Hippocampal formation (tissue), 2 donors: Measurements from ENCODE around the gene OR4C45.
"Not testable (repeated sequence)": the region's sequence is repeated elsewhere in the genome, so short reads cannot be mapped to it uniquely, and the experiment has no call there.

ENCODE experiments used
- DNase-seq, 2 donors: peaks; one replicate each; lab custom pipeline; 2025; lab: John Stamatoyannopoulos, UW

OR4C45 gene

GRCh38 chr11:50032574-50032973 is at the start of gene OR4C45:
Gene OR4C45 (plus strand): TSS chr11:50032874.
- DNase-seq, result no peak

- DNase-seq, result peak; percentile 14 to 37
Observed at GRCh38 chr11:49995565-49995964, 37.1 kb upstream of the OR4C45 start.

- no peak for DNase-seq
Observed at GRCh38 chr11:50030193-50030592, 2.5 kb upstream of the OR4C45 start.

- not testable (repeated sequence) for DNase-seq
Observed at GRCh38 chr11:50036239-50036638, 3.6 kb downstream of the OR4C45 start.

- DNase-seq, result no peak
Observed at GRCh38 chr11:50037251-50037650, 4.6 kb downstream of the OR4C45 start.

- DNase-seq, result no peak
Observed at GRCh38 chr11:50044647-50045046, 12.0 kb downstream of the OR4C45 start.

GRCh38 chr11:50063056-50063455 is 30.4 kb downstream of the OR4C45 start:
- DNase-seq, result not testable (repeated sequence)

GRCh38 chr11:50070389-50070788 is 37.7 kb downstream of the OR4C45 start:
- DNase-seq, result no peak

- DNase-seq, result no peak
Observed at GRCh38 chr11:50071584-50072225, 39.0 kb downstream of the OR4C45 start.

- no peak for DNase-seq
Observed at GRCh38 chr11:50072226-50073112, 39.8 kb downstream of the OR4C45 start.

GRCh38 chr11:50073113-50074105 is 40.7 kb downstream of the OR4C45 start:
- no peak for DNase-seq

- DNase-seq, result no peak
Observed at GRCh38 chr11:50074161-50074560, 41.5 kb downstream of the OR4C45 start.

- no peak for DNase-seq
Observed at GRCh38 chr11:50075856-50076255, 43.2 kb downstream of the OR4C45 start.

- no peak for DNase-seq
Observed at GRCh38 chr11:50077526-50077925, 44.9 kb downstream of the OR4C45 start.

GRCh38 chr11:50078001-50078400 is 45.3 kb downstream of the OR4C45 start:
- DNase-seq, result no peak

- DNase-seq, result not testable (repeated sequence)
Observed at GRCh38 chr11:50078946-50079345, 46.3 kb downstream of the OR4C45 start.

- no peak for DNase-seq
Observed at GRCh38 chr11:50080256-50080655, 47.6 kb downstream of the OR4C45 start.
